22Rv1 (cell line): ENCODE data around the gene CAMTA1.

Experiments used
- CTCF ChIP-seq: fragments of 450-650 bp; IDR thresholded peaks from 2 replicates; pipeline ENCODE4 v1.5.1; 2017; ENCODE audit warnings: mild to moderate bottlenecking
- ZFX ChIP-seq: fragments of 450-650 bp; IDR thresholded peaks from 2 replicates; pipeline ENCODE4 v1.6.1; 2017; ENCODE audit warnings: antibody characterized with exemption, borderline replicate concordance

- TF ChIP-seq CTCF (no peak), ZFX (no peak)
Observed at GRCh38 chr1:6948416-6948815, 163.2 kb downstream of the CAMTA1 start.
